Measurements from ENCODE around the gene INPP5F.
A peak's percentile ranks its signal among the peaks of the same experiment; 100 is the strongest.
"Not testable (repeated sequence)": the region's sequence is repeated elsewhere in the genome, so short reads cannot be mapped to it uniquely, and the experiment has no call there.

The INPP5F gene

GRCh38 chr10:119826771-119827170 is 100.9 kb downstream of the INPP5F start:
- no peak for DNase-seq

- no peak for DNase-seq
These were observed 101.6 kb downstream of the INPP5F start for GRCh38 chr10:119827430-119827829.

GRCh38 chr10:119829429-119829828 is 103.6 kb downstream of the INPP5F start:
- no peak for DNase-seq

- no peak for DNase-seq
These were observed 105.0 kb downstream of the INPP5F start for GRCh38 chr10:119830851-119831250.

GRCh38 chr10:119831656-119832055 is 105.8 kb downstream of the INPP5F start:
- DNase-seq, result no peak

GRCh38 chr10:119832951-119833350 is 107.1 kb downstream of the INPP5F start:
- no peak for DNase-seq

- DNase-seq, result no peak
These were observed 108.3 kb downstream of the INPP5F start for GRCh38 chr10:119834188-119834587.

- no peak for DNase-seq
These were observed 119.8 kb downstream of the INPP5F start for GRCh38 chr10:119845656-119846055.

GRCh38 chr10:119849031-119849789 is 123.4 kb downstream of the INPP5F start:
- DNase-seq, result no peak

- DNase-seq, result no peak
These were observed 124.1 kb downstream of the INPP5F start for GRCh38 chr10:119849944-119850343.

GRCh38 chr10:119852277-119852676 is 126.4 kb downstream of the INPP5F start:
- no peak for DNase-seq

GRCh38 chr10:119852822-119853221 is 127.0 kb downstream of the INPP5F start:
- DNase-seq, result no peak

- DNase-seq, result no peak
These were observed 127.7 kb downstream of the INPP5F start for GRCh38 chr10:119853574-119853973.

GRCh38 chr10:119858063-119858462 is 132.2 kb downstream of the INPP5F start:
- no peak for DNase-seq

- DNase-seq, result no peak
These were observed 133.8 kb downstream of the INPP5F start for GRCh38 chr10:119859420-119860258.

GRCh38 chr10:119860866-119861607 is 135.2 kb downstream of the INPP5F start:
- no peak for DNase-seq

- no peak for DNase-seq
These were observed 136.7 kb downstream of the INPP5F start for GRCh38 chr10:119862524-119862923.

- DNase-seq, result no peak
These were observed 138.2 kb downstream of the INPP5F start for GRCh38 chr10:119863951-119864565.

GRCh38 chr10:119865699-119866240 is 139.9 kb downstream of the INPP5F start:
- no peak for DNase-seq

- DNase-seq, result no peak
These were observed 141.5 kb downstream of the INPP5F start for GRCh38 chr10:119867317-119867716.

GRCh38 chr10:119869398-119869797 is 143.5 kb downstream of the INPP5F start:
- DNase-seq, result not testable (repeated sequence)

GRCh38 chr10:119871881-119872609 is 146.2 kb downstream of the INPP5F start:
- DNase-seq, result peak; percentile 12 to 33 (median 22)

Data from activated CD4-positive, CD25-positive, alpha-beta regulatory T cell (primary cell).